ENCODE results near the gene RABGAP1L. TPM values are rescaled to one million over a fixed set of nuclear protein-coding genes. Genes with fewer than 3 reads are reported as not detected.
"Not testable (repeated sequence)": the region's sequence is repeated elsewhere in the genome, so short reads cannot be mapped to it uniquely, and the experiment has no call there.

The RABGAP1L gene
- total RNA-seq, 4 donors from 2014 or later, result 31.7 to 49.7 (median 34.3) TPM

DNA sequence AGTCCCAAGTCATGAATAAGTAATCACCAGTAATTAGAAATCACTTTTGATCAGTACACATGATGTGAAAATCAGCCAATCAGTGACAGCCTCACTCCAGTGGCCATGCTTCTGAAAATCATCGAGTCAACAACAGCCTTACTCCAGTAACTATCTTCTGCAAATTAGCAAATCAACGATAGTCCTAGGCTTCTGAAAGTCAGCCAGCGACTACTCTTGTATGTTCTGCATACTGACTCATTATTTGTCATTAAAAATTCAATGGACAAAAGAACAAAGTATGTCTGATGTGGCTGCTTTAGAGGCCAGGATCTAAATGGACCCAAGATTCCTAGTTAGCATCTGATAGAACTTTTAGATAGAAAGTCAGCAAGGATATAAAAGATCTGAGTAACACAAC lies 391.0 kb downstream of the RABGAP1L start:
- TF ChIP-seq, protein P1, sequence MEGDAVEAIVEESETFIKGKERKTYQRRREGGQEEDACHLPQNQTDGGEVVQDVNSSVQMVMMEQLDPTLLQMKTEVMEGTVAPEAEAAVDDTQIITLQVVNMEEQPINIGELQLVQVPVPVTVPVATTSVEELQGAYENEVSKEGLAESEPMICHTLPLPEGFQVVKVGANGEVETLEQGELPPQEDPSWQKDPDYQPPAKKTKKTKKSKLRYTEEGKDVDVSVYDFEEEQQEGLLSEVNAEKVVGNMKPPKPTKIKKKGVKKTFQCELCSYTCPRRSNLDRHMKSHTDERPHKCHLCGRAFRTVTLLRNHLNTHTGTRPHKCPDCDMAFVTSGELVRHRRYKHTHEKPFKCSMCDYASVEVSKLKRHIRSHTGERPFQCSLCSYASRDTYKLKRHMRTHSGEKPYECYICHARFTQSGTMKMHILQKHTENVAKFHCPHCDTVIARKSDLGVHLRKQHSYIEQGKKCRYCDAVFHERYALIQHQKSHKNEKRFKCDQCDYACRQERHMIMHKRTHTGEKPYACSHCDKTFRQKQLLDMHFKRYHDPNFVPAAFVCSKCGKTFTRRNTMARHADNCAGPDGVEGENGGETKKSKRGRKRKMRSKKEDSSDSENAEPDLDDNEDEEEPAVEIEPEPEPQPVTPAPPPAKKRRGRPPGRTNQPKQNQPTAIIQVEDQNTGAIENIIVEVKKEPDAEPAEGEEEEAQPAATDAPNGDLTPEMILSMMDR (IDR thresholded peaks at IDR 0.05), result no peak
- DNase-seq (ENCODE audit: low spot score) (no peak), ATAC-seq (ENCODE audit: low FRiP score) (no peak)

DNA sequence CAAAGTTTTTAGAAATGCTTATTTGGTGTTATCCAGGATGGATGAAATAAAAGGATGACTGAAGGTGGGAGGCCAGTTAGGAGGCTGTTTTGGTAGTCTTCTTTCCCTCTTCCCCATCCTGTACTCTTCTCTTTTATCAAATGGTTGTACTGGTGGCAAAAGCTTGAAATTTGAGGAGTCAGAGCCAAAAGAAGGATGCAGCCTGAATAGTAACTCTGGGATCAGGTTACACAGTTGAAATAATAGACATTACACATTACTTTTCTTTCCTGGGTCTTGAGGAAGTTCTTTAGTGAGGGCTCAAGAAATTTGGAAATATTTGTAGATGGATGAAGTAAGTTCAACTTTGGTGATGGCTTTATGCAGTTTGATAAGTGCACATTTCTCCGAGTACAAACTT lies 397.1 kb downstream of the RABGAP1L start:
- DNase-seq (ENCODE audit: low spot score) (no peak), ATAC-seq (ENCODE audit: low FRiP score) (no peak)
- TF ChIP-seq, protein P1 (IDR thresholded peaks at IDR 0.05), result no peak

DNA sequence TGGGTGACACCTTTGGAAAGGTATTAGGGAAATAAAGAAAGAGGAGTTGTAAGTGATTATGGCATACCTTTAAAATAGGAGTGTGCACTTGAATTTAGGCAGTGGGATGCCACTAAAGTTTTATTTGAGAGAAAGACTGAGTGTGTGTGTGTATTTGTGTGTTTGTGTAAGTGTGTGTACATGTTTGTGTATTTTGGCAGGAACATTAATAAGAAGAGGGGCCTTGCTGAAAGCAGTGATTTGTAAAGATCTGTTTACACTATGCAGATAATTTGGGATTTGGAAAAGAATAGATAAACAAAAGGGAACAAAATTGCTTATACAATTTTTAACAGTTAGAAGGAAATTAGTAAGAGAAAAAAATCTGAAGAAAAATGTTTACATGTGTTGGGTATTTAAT lies 409.2 kb downstream of the RABGAP1L start:
- ATAC-seq (ENCODE audit: low FRiP score) (no peak), DNase-seq (ENCODE audit: low spot score) (no peak)
- TF ChIP-seq, protein P1 (IDR thresholded peaks at IDR 0.05), result no peak

DNA sequence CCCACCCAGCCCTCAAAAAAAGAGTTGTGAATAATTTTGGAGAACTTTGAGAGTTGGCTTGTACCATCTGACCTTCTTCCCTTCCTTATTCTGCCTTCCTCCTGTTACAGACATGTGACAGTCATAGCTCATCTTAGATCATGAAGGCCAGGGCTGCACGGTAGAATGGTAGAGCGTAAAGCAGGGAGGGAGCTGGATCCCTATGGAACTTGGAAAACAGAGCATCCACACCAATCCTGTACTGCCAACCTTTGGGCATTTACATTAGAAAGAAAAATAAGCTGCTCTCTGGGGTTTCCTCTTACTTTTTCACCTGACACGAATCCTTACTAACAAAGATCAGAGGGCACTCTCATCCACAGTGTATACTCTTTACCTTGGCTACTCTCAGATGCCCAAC lies 409.9 kb downstream of the RABGAP1L start:
- DNase-seq (ENCODE audit: low spot score) (no peak), ATAC-seq (ENCODE audit: low FRiP score) (no peak)
- TF ChIP-seq, protein P1 (IDR thresholded peaks at IDR 0.05), result no peak

DNA sequence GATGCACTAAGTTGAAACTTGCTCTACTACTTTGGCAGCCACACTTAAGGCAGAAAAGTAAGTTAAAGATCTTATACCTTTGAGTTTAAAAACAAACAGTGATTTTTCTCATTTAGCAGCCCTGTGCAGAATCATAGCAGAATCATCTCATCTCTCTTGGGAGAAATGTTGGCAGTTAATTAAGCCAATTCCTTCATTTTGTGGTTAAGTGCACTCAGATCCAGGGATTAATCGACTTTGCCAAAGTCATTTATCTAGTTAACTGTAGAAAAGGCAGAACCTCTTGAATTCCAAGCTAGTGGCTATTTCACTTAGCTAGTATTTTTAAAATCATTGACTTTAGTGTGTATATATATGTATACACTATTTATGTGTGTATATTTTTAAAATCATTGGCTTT lies 413.5 kb downstream of the RABGAP1L start:
- TF ChIP-seq, protein P1 (IDR thresholded peaks at IDR 0.05), result no peak
- DNase-seq (ENCODE audit: low spot score) (no peak), ATAC-seq (ENCODE audit: low FRiP score) (no peak)

DNA sequence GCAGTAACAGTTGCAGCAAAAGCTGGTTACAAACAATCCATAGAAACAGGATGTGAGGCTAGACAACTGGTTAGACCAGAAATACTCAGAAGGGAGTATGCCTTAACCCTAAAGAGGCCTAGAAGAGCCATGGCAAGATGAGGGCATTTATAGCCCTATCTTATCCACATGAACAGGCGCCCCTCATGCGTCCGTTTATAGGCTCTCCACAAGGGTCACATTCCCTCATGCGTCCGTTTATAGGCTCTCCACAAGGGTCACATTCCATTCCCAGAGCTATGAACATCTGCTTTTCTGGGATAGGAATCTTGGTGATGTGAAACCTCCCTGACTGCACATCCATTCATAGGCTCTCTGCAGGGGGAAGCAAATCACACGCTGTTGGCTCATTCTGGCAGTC lies 416.8 kb downstream of the RABGAP1L start:
- DNase-seq (ENCODE audit: low spot score); ATAC-seq (ENCODE audit: low FRiP score): not testable (repeated sequence)

DNA sequence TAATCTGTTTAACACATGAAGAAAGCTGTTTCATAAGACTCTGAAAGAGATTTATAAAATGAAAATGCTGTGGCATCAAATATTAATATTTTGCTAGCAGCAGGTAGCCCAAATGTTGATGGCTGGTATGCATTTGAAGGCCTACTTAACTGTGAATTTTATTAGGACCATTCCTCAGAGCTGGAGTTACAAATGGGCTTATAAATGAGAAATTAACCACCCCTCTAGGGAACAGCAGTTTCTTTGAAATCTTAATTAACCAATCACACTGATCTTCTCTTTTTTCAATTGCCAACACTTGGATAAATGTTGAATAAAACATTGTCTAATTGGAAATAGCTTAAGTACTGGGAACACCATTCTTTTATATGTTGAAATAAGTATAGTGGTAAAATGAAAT lies 418.4 kb downstream of the RABGAP1L start:
- DNase-seq (ENCODE audit: low spot score) (no peak), ATAC-seq (ENCODE audit: low FRiP score) (no peak)
- TF ChIP-seq, protein P1 (IDR thresholded peaks at IDR 0.05), result no peak

DNA sequence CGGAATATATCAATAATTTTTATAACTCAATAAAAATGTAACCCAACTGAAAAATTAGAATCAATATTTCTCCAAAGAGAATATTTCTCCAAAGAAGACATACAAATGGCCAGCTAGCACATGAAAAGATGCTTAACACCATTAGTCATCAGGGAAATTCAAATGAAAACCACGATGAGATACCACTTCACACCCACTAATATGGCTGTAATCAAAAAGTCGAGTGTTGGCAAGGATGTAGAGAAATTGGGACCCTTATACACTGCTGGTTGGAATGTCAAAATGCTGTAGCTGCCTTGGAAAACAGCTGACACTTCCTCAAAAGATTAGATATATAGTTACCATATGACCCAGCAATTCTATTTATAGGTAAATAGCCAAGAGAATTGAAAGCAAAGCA lies 421.5 kb downstream of the RABGAP1L start:
- no peak for ATAC-seq (ENCODE audit: low FRiP score)
- no peak for DNase-seq (ENCODE audit: low spot score)
- TF ChIP-seq, protein P1 (IDR thresholded peaks at IDR 0.05), result no peak
